GM19455 (cell line): Measurements from ENCODE around the gene LCLAT1.
"Not testable (repeated sequence)": the region's sequence is repeated elsewhere in the genome, so short reads cannot be mapped to it uniquely, and the experiment has no call there.

Experiments
- ATAC-seq: cut with Tn5 transposase; IDR thresholded peaks from one replicate; pipeline ENCODE4 v1.9.1; 2021; ENCODE audit not compliant: unreplicated experiment

Gene LCLAT1

DNA sequence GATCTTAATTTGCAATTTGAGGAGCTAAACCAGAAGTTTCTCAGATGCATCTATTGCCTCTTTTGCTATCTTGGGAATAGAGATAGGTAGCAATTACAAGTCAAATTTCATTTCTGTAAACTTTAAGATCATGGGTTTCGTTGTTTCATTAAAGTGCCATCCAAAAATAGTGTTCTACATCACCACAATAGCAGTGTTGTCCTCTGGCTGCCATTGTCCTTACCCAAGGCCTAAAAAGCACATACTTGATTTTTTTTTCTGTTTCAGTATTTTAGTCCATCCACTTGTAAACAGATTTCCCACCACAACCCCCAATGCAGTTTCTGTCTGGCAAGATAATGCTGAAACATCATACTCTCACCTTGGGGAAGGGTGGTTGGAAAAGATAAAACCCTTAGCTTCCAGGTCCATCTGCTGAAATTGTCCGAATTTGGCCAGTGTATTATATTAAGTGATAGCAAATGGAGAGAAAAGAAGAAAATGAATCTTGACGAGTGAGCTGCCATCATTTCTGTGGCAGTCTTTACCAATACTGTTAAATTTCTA, 136.2 kb downstream of the LCLAT1 start:
- no peak for ATAC-seq

DNA sequence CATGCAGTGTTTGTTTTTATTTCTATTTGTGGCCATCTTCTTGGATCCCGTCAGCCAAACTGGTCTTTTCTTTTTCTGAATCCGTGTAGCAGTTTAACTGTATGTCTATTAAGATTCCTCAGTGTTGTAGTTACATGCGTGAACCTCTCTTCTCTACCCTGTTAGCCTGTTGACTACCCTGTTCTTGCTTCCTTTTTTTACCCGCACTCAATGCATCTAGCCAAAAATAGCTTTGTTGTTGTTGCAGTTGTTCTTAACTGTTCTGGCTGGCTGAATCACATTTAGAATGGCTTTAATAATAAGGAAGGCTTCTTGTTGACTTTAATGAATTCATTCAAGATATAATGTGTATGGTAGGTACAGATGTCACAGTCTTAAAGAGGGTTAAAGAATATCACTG, 137.1 kb downstream of the LCLAT1 start:
- no peak for ATAC-seq

DNA sequence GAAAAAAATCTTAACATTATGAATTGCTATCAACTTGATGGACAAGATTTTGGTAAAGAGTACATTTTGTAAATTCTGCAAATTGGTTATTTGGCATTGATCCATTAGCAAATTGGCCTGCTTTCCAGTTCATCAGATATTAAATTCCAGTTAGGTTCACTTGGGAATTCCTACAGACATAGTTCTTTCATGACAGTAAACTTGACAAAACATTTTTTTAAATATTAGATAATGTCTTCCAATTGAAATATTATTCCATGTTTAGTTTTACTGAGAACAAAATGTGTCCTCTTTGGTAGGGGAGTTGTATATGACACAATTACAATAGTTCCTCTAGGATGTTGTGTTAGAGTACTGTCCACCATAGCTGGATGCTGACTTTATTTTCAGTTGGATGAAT, 141.9 kb downstream of the LCLAT1 start:
- no peak for ATAC-seq

DNA sequence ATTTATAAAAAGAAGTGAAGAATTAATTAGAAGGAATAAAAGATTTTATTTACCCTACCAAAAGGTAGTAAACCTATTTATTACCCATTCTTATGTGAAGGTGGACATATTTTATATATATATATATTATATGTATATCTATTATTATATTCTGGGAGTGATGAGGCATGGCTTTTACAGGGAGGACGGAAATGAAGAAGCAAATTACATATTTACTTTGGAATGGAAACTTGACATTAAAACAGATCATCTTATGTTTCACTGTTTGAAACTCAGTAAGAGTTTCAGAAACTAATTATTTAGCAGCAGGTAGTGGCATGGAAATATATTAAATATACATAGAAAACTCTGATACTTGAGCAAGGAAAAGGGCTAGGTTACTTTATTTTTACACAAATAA, 143.4 kb downstream of the LCLAT1 start:
- ATAC-seq = no peak

DNA sequence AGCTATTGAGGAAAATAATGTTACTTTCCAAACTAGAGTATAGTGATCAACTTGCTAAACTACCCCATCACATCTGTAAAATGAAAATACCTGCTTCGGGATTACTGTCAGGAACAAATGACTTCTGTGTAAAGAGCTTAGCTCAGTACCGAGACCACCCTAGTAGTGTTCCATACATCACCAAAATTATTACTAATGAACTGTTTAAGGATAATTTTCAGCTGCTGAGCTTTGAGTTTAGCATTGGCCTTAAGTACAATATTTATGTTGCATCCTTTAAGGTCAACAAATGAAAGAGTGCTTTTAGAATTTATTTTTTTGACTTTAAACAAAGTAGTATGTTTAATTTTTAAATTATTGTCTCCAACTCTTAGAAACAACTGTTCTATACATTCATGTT, 144.1 kb downstream of the LCLAT1 start:
- ATAC-seq = no peak

DNA sequence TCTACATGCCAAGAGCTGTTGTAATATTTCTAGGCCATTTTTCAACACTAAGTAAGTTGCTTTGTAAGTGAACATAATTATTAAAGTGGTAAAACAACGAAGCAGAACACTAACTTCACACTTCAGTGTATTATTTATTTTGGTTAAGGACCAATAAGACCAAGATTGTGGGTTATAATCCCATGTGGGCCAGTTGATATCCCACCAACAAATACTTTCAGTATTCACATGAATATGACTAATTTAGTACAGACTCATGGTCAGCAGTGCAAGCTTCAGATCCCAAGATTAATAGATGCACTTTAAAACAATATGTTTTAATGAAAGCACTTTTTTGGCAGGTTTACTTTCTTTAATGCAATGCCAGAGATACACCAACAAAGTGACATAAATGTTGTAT, 154.3 kb downstream of the LCLAT1 start:
- no peak for ATAC-seq

DNA sequence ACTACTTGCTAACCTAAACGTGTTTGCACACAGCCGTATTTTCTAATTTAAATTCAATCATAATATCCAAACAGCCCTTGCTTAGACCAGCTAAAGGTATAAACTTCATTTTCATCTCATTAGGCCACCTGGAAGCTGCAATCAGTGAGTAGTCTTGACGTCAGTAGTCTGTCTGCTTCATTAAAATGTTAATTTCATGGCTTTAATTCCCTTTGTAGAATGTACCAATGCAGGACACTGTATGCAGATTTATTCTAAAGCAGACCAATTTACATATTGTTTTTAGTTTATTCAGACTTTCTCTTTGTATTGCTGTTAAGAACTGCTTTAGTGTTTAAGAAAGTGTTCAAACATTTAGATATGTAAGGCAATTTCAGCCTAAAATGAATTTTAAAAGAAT, 158.2 kb downstream of the LCLAT1 start:
- no peak for ATAC-seq

DNA sequence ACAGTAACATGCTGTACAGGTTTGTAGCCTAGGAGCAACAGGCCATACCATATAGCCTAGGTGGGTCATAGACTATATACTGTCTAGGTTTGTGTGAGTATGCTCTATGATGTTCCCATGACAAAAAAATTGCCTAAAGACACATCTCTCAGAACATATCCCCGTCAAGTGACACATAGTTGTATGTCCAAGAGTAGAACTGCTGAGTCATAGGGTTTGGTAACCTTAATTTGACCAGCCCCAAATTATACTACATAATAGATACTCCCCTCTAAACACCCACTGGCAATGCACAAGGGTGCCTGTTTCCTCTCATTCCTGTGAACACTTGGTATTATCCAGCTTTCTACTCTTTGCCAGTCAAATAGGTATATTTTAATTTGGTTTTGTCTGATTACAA, 161.6 kb downstream of the LCLAT1 start:
- ATAC-seq = no peak

DNA sequence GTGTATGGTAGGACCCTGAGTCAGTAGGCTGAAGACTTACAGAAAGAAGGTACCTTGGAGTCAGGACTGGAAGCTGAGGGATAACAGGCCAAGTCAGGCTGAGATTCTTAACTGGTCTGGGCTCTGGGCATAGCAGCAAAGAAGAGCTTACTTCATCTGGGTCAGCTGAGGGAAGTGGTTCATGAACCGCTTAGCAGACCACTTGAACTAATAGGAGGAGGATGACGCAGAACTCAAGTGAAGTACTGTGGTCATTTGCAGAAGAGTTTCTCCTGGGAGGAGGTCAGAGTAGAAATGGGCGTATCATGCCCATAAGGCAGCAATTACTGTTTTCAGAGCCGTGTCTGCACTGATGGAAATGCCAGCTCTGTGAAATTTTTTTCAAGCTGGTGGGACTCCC, 164.5 kb downstream of the LCLAT1 start:
- ATAC-seq = no peak

DNA sequence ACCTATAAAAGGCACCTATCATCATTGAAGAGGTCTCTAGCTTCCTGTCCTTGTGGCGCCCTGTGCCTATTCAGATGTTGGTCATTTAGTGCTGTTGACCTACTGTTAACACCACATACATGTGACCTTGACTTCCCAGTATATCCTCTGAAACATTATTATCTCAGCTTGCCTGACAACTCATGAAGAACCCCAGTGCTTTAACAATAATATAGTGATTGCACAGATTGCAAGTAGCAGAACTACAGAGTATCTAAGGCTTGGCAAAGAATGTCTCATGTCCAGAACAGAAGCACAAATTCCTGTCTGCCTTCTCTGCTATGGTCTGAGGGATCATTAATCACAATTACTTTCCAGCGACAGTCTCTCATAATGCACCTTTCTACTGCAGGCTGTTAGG, 165.3 kb downstream of the LCLAT1 start:
- ATAC-seq = no peak

DNA sequence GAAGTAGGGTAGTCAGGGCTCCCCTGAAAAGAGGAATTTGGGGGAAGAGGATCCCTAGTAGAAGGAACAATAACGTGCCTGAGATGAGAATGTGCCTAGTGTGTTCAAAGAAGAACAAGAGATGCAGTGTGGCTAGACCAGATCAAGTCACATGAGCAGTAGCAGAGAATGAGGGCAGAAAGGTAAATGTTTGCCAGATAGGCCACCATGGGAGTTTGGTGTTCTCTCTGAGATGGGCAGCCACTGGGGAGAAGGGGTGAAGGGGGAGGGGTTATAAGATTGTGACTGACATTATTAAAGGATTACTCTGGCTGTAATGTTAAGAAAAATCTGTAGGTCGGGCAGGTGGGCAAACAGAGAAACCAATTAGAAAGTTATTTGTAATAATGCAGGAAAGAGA, 166.0 kb downstream of the LCLAT1 start:
- no peak for ATAC-seq

DNA sequence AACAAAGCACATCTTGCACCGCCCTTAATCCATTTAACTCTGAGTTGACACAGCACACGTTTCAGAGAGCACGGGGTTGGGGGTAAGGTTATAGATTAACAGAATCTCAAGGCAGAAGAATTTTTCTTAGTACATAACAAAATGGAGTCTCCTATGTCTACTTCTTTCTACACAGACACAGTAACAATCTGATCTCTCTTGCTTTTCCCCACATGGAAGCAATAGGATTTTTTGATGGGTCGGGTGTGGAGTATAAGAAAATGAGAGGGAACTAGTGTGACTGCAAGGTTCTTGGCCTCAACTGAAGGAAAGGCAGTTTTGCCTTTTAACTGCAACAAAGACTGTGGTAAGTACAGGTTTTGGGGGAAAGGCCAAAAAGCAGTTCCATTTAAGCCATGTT, 167.2 kb downstream of the LCLAT1 start:
- not testable (repeated sequence) for ATAC-seq

DNA sequence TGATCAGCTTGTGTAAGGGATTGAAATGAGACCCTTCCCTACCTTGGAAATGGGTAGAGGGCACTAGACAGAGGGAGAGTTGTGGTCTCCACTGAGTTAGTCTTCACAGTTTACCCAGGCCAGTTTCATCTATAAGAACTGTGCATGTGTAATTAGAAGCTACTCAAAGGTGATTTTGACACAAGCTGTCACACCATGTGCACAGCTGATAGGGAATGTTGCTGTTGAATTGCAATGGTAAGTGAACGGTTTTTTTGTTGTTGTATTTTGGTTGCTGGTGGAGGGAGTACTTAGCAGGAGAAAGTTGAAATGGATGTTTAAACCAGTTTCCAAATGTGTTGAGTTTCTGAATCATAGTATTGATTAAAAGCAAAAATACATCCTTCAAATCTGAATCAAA, 168.9 kb downstream of the LCLAT1 start:
- ATAC-seq = no peak

DNA sequence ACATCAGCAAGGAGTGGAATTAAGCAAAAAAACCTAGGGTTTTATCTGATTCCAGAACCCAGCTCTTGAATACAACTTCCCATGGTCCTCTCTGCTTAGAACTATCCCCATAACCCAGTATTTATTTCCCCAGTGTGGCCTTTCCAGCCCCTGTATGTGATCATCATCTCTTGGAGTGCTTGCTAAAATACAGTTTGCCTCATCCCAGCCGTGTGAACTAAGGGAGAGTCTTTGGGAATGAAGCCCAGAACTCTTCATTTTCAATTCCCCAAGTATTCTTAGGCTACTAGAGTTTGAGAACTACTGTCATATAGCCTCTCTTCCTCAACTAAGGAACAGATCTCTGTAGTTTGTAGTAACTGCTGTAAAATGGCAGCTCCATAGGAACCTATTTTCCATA, 173.1 kb downstream of the LCLAT1 start:
- no peak for ATAC-seq

DNA sequence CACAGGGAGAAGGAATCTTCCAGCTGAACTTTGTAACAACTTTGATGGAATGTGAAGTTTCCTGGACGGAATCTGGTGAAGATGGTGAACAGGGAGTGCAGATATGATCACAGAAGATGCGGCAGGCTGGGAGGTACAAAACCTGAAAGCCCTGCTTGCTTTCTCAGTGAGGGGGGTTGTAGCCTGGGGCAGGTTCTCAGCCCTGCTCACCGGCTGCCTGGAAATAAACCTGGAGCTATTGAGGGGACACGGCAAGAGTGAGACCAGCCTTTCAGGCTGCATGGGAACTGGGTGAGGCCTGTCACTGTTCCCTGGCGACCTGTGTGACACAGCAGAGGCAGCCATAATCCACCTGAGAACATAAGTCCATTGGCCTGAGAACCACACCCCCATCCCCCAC, 174.8 kb downstream of the LCLAT1 start:
- no peak for ATAC-seq

DNA sequence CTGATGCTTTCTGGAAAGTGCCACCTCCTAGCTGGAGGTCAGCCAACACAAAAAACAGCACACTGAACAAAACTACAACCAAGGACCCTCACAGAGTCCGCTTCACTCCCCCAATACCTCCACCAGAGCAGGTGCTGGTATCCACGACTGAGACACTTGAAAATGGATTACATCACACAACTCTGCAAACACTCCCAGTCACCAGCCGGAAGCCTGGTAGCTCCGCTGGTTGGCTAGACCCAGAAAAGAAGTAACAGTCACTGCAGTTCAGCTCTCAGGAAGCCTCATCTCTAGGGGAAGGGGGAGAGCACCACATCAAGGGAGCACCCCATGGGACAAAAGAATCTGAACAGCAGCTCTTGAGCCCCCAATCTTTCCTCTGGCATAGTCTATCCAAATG, 175.4 kb downstream of the LCLAT1 start:
- no peak for ATAC-seq

DNA sequence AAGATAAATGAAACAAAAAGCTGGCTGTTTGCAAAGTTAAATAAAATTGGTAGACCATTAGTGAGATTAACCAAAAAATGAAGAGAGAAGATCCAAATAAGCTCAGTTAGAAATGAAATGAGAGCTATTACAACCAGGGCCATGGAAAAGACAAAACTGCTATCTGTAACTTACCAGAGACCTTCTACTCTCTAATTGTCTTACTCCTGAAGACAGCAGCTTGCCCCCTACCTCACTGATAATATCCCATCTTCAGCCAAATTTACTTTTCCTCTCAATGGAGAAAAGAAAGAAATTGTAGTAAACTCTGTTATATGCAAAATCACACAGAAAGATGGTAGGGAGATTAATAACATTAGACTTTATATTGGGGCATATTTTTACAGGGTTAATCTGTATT, 178.2 kb downstream of the LCLAT1 start:
- no peak for ATAC-seq

DNA sequence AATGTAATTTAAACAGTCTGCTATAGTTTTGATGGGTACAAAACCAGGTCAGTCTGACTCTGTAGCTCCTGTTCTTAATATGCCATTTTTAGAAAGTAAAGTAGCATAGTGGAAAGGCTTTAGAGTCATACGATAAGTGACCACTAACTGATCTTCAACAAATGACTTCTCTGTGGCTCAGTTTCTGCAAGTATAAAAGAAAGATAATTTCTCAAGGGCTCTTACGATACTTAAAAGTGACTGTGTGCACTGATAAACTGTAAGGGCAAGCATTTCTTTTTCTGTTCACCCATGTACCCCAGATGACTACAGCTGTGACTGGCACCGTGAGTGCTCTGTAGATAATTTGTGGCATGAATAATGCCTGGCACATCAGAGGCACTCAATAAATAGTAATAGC, 178.7 kb downstream of the LCLAT1 start:
- no peak for ATAC-seq

DNA sequence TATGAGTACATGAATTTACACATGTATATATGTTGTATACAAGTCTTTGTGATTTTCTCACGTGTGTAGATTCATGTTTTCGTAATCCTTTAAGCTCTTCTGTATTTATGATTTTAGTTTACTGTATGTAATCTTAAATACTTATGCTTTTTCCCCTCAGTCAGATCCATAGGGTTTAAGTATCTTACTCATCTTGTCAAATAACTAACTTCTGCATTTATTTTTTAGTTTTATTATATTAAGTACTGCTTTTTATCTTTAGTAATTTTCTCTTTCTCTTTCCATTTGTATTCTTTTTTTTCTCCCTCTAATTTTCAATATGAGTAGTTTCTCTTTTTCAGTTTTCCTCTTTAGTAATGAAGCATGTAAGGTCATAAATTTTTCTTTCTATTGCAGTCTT, 179.4 kb downstream of the LCLAT1 start:
- no peak for ATAC-seq

DNA sequence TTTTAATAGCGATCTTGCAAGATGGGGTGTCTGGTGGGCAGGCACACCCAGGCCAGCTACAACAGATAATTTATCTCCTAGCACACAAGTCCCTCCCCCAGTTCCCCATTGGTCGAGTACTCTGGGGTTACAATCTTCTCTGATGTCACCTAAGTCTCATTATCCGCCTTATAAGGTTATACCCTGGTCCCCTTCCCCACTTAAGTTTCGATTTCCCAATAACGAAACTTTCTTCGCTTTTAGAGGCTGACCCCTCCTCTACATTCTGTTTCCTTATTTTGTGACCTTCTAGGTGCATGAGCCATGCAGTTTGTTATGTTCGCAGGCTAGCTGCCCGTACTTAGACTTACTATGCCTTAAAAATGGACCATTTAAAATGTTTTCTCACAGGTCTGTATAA, 180.1 kb downstream of the LCLAT1 start:
- ATAC-seq = no peak

DNA sequence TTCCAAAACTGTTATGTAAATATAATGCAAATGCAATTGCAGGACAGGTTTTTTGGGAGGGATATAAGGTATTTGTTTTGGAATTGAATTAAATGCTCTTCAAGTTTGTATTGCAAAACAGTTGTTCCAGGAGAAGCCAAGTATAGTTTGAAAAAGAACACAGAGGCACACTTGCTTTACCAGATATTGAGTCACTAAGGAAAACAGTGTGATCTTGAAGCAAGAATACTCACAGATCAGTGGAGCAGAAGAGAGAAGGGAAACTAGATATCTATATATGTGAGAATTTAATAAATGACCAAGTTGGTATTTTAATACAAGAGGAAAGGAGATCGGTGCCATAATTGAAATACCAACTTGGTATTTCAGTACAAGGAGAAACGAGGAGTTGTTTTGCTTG, 181.3 kb downstream of the LCLAT1 start:
- no peak for ATAC-seq

DNA sequence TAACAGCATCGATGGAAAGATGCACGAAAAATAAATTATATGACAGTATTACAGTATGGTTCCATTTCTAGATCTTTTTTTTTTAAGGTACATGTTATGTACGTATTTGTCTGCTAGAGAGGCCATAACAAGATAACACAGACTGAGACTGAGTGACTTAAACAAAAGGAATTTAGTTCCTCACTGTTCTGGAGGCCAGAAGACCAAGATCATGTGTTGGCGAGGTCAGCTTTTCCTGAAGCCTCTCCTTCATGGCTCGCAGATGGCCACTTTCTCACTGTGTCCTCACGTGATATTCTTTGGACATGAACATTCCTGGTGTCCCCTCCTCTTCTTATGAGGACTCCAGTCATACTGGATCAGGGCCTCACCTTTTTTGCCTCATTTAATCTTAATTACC, 182.8 kb downstream of the LCLAT1 start:
- ATAC-seq = no peak

DNA sequence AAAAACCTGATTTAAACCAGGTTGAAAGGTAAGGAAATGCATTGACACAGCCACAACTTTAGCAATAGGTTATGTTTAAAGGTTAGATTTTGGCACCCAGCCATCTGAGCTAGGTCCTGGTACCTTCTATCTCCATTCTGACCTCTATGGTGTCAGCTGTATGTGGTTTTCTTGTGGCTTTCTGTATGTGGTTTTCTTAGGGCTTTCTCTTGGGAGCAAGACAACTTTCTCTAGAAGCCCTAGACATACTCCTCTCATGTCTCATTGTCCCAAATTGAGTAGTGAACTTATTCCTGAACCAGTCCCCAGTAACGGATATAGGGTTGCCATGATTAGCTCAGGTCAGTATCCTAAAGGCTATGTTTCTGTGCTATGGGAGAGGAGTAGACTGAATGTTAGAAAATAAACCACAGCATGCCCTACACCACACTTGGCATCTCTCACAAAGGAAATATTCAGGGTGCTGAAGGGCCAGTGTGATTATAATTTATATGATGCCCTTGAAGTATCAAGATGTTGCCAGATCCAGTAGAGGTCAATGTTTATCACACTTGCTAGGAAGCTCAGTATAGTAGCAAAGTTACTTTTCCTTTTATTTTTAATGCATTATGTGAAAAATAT, 184.1 kb downstream of the LCLAT1 start:
- ATAC-seq = no peak
